ENCODE measurements around the gene EXOSC9. TPM values are rescaled to one million over a fixed set of nuclear protein-coding genes. Genes with fewer than 3 reads are reported as not detected.

Gene EXOSC9
- total and polyA plus RNA-seq, 10 of the 15 experiments (the other 5 are each of a cell fraction or from before 2014, with no cell fraction given), result 49.0 to 131 (median 85.4) TPM

GRCh38 chr4:121786221-121786620, 14.9 kb upstream of the EXOSC9 start:
- no peaks in the 10 kb centered on the region for H3K79me2 ChIP-seq (ENCODE audit: control insufficient read depth, insufficient read depth, low read length)
- DNase-seq (ENCODE audit: low read depth, low spot score) (no peak), FAIRE-seq (no peak), ATAC-seq (no peak)
- no peak overlapping the region for H3K4me2 ChIP-seq (ENCODE audit: control insufficient read depth, insufficient read depth)
- H2AFZ ChIP-seq (ENCODE audit: control insufficient read depth, low read depth, low read length), result no peak overlapping the region
- H3K4me3 ChIP-seq, result no peak overlapping the region
- ChIA-PET POLR2A (interaction anchor here (1.9 kb wide), 1 partner anchor 14 kb away, joined by 6 read pairs; no protein-coding TSS in a partner anchor), RAD21 (ENCODE audit: unreplicated experiment) (no interaction called here), SMC1A (ENCODE audit: uncharacterized antibody, unreplicated experiment) (interaction anchor here (0.9 to 2.0 kb wide), 7 partner anchors 8 to 18 kb away, joined by 3 to 8 read pairs (median 3); no protein-coding TSS in a partner anchor), CTCF (interaction anchor here (0.9 to 1.5 kb wide), 3 partner anchors 9 to 11 kb away, joined by 3 to 7 read pairs (median 5); no protein-coding TSS in a partner anchor)
- H3K9me3 ChIP-seq (replicated peaks; ENCODE audit: control insufficient read depth, insufficient read depth, low read length), result no peaks in the 10 kb centered on the region; the same call in 2 of the 3 replicates
- no peak overlapping the region for H3K27ac ChIP-seq (ENCODE audit: control insufficient read depth, insufficient read depth)
- H3K4me1 ChIP-seq (ENCODE audit: control insufficient read depth, insufficient read depth, low read length), result peaks cover 18% of the 10 kb centered on the region
- no TSS peak for BruUV-seq (replicated peaks)
- TF ChIP-seq YBX1 (IDR thresholded peaks at IDR 0.05) (no peak), HDAC6 (IDR thresholded peaks at IDR 0.05; ENCODE audit: unreplicated experiment) (no peak), SMC3 (IDR thresholded peaks at IDR 0.05; ENCODE audit: borderline replicate concordance, low read length) (no peak), MYC (IDR thresholded peaks at IDR 0.05; ENCODE audit: insufficient read depth, insufficient read length, insufficient replicate concordance, low read length, severe bottlenecking) (no peak), NBN (IDR thresholded peaks at IDR 0.05) (no peak), SIN3A (IDR thresholded peaks at IDR 0.05; ENCODE audit: low read depth, low read length) (no peak), SMAD1 (IDR thresholded peaks at IDR 0.05; ENCODE audit: low read depth, partially characterized antibody) (no peak), MEF2B (IDR thresholded peaks at IDR 0.05; ENCODE audit: partially characterized antibody, poor library complexity, severe bottlenecking) (no peak), ZBED1 (IDR thresholded peaks at IDR 0.05; ENCODE audit: borderline replicate concordance) (no peak), CBX5 (IDR thresholded peaks at IDR 0.05; ENCODE audit: low read depth) (no peak), HCFC1 (IDR thresholded peaks at IDR 0.05; ENCODE audit: low read length) (no peak), EED (IDR thresholded peaks at IDR 0.05; ENCODE audit: low read depth) (no peak), TCF7 (IDR thresholded peaks at IDR 0.05; ENCODE audit: borderline replicate concordance) (no peak), TARDBP (IDR thresholded peaks at IDR 0.05; ENCODE audit: borderline replicate concordance) (no peak), EZH2 (IDR thresholded peaks at IDR 0.05; ENCODE audit: borderline replicate concordance, control insufficient read depth, low read depth, low read length) (no peak), JUNB (IDR thresholded peaks at IDR 0.05) (no peak)
- TF ChIP-seq, protein P1, sequence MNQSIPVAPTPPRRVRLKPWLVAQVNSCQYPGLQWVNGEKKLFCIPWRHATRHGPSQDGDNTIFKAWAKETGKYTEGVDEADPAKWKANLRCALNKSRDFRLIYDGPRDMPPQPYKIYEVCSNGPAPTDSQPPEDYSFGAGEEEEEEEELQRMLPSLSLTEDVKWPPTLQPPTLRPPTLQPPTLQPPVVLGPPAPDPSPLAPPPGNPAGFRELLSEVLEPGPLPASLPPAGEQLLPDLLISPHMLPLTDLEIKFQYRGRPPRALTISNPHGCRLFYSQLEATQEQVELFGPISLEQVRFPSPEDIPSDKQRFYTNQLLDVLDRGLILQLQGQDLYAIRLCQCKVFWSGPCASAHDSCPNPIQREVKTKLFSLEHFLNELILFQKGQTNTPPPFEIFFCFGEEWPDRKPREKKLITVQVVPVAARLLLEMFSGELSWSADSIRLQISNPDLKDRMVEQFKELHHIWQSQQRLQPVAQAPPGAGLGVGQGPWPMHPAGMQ (IDR thresholded peaks at IDR 0.05; ENCODE audit: borderline replicate concordance), result no peak
- no peaks in the 10 kb centered on the region for H3K27me3 ChIP-seq (replicated peaks in 1 of 2; ENCODE audit: control insufficient read depth in 2 of 2, insufficient read depth in 2 of 2, low read length in 1 of 2)
- intact Hi-C loops (cut with micrococcal nuclease; ENCODE audit: unreplicated experiment), result no loop called here
- no peaks in the 10 kb centered on the region for H3K36me3 ChIP-seq (ENCODE audit: control insufficient read depth in 2 of 2, insufficient read depth in 2 of 2, low read length in 1 of 2)
- H3K9ac ChIP-seq (ENCODE audit: control insufficient read depth, insufficient read depth, low read length), result no peak overlapping the region
- H4K20me1 ChIP-seq (ENCODE audit: control insufficient read depth, insufficient read depth), result no peaks in the 10 kb centered on the region
- in situ Hi-C loops (cut with MboI), result no loop called here
- 19% methylated on average over 2 of the region's 2 CpGs for WGBS (ENCODE audit: insufficient coverage, insufficient replicate concordance, low lambda C conversion rate, missing lambda C conversion rate)

All from GM12878 (cell line).